Neuron (in vitro differentiated cells): ENCODE data around the gene TJP3.
A peak's percentile ranks its signal among the peaks of the same experiment; 100 is the strongest.
"Not testable (repeated sequence)": the region's sequence is repeated elsewhere in the genome, so short reads cannot be mapped to it uniquely, and the experiment has no call there.

Experiments
- H2AFZ ChIP-seq: one replicate; pipeline ENCODE4 v1.6.1; 2013; ENCODE audit warnings: low read depth, mild to moderate bottlenecking, inconsistent platforms, low read length, moderate library complexity
- H3K27me3 ChIP-seq: one replicate; pipeline ENCODE4 v1.6.1; 2013; ENCODE audit warnings: low read length; ENCODE audit not compliant: insufficient read depth
- H3K36me3 ChIP-seq: one replicate; pipeline ENCODE4 v1.6.1; 2013; ENCODE audit warnings: low read length; ENCODE audit not compliant: insufficient read depth
- H3K4me1 ChIP-seq: one replicate; pipeline ENCODE4 v1.6.1; 2013; ENCODE audit warnings: low read length; ENCODE audit not compliant: insufficient read depth
- H3K4me3 ChIP-seq: 2 replicates; pipeline ENCODE4 v1.5.1; 2013; ENCODE audit warnings: mild to moderate bottlenecking, low read length, moderate library complexity
- H3K9me3 ChIP-seq: one replicate; pipeline ENCODE4 v1.6.1; 2013; ENCODE audit warnings: low read length

Gene TJP3

GRCh38 chr19:3760871-3761361, 52.7 kb downstream of the TJP3 start:
- H3K27me3 ChIP-seq = no peaks in the 10 kb centered on the region
- peak overlapping the region; percentile 67 for H3K4me3 ChIP-seq
- peak overlapping the region; percentile 81 for H2AFZ ChIP-seq
- no peaks in the 10 kb centered on the region for H3K9me3 ChIP-seq
- H3K36me3 ChIP-seq = peaks cover 12% of the 10 kb centered on the region
- peaks cover 3% of the 10 kb centered on the region for H3K4me1 ChIP-seq

DNA sequence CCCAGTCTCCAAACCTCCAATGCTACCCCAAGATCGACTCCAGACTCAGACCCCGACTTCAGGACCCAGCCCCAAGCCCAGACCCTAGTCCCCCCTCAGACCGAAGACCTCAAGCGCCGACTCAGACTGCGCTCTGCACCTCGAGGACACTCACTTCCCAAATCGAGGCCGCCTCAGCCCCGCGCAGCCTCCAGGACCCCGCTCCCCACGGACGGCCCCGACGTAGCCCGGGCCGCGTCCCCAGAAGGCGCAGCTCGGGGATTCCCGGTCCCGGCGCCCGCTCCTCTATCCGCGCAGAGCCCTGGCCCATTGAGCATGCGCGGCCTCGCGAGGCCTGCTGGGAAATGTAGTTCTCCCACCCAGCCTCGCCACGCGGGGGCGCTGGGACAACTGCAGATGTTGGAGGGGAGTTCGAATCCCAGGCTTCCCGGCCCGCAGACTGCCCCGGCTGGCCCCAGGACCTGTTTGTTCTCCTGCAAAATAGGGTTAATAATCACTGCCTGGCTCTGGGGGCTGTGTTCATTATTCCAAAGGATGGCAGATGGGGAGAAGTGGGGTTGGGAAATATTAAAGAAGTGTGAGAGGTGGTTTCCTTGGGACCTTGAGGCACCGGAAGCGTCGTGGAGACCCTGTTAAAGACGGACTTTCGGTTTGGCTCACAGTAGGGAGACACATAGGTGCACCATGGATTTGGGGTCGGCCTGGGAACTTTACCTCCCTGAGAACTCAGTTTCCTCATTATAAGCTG, 53.4 kb downstream of the TJP3 start, which contains the start of gene APBA3:
Gene APBA3, minus strand, starts transcription at position 311 of the 748 bp plus-strand sequence. CDS start 1,428 bp downstream, outside the sequence.
- peaks cover 3% of the 10 kb centered on the region for H3K4me1 ChIP-seq
- H3K36me3 ChIP-seq = peaks cover 15% of the 10 kb centered on the region
- peak within 1 kb of the TSS; percentile 81 for H2AFZ ChIP-seq
- peak within 1 kb of the TSS; percentile 86 for H3K4me3 ChIP-seq
- H3K9me3 ChIP-seq = no peaks in the 10 kb centered on the region
- no peaks in the 10 kb centered on the region for H3K27me3 ChIP-seq

DNA sequence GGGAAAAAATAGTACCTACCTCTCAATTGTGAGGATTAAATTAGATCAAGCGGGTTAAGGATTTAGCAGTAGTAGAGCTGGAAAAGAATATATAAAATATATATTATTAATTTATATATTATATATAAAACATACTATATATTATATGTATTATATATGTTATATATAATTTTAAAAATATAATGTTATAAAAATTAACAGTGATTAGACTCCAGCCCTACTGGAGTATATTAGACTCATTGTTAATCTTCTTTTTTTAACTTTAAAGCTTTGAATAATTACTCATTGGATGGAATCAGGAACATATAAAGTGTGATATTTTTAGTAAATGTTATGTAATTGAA, 53.9 kb downstream of the TJP3 start:
- no peak overlapping the region for H2AFZ ChIP-seq
- H3K27me3 ChIP-seq = no peaks in the 10 kb centered on the region
- peak overlapping the region; percentile 86 for H3K4me3 ChIP-seq
- peaks cover 3% of the 10 kb centered on the region for H3K4me1 ChIP-seq
- H3K9me3 ChIP-seq = no peaks in the 10 kb centered on the region
- peaks cover 20% of the 10 kb centered on the region for H3K36me3 ChIP-seq

DNA sequence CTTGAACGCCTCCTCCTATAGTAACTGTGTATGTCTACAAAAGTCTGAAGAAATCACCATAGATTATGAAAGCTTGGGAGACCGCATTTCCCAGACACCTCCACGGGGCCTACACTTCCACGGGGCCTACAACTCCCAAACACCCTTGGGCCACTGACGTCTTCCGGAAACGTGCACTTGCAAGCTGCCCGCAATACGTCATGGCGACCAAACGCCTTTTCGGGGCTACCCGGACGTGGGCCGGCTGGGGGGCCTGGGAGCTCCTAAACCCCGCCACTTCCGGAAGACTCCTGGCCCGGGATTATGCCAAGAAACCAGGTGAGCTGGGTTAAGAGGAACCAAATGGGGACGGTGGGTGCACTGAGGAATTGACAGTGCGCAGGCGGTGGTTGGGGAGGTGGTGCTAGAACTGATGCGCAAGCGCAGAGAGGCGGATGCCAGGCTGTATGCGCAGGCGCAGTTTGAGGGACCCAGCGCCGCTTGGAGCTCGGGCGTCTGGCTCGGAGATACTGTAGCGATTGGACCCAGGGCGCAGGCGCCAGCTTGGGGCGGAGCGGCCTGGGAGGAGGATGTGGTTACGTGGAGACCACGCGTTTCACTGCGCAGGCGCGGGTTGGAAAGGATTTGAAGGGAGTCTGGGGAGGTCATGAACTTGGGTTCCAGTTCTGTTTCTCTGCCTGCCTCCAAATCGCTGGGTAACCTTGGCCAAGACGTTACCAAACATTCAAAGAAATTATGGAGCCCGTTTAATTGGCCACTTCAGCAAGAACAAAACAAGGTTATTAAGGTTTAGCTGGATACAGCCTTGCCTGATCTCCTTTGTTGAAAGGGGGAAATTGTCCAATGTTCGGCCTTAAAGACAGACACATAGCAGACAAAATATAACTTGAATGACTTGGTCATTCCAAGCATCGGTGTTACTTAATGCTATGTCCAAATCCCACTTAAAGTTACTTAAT, 54.6 kb downstream of the TJP3 start, which contains the start of gene MRPL54:
Gene MRPL54, plus strand, starts transcription at position 182 of the 959 bp plus-strand sequence. Its CDS starts 19 bp downstream, at position 201.
- Histone ChIP-seq H3K36me3 (peaks cover 25% of the 10 kb centered on the region), H3K4me1 (peaks cover 3% of the 10 kb centered on the region), H3K9me3 (no peaks in the 10 kb centered on the region)

GRCh38 chr19:3765121-3765520, 56.9 kb downstream of the TJP3 start:
- Histone ChIP-seq H3K36me3 (peaks cover 22% of the 10 kb centered on the region), H3K27me3 (no peaks in the 10 kb centered on the region), H2AFZ (no peak overlapping the region), H3K4me1 (peaks cover 3% of the 10 kb centered on the region), H3K4me3 (no peak overlapping the region), H3K9me3 (no peaks in the 10 kb centered on the region)

More for the DNA sequence above, 54.6 kb downstream of the TJP3 start, which contains the start of gene MRPL54:
- H2AFZ ChIP-seq = peak within 1 kb of the TSS; percentile 81
- no peaks in the 10 kb centered on the region for H3K27me3 ChIP-seq
- H3K4me3 ChIP-seq = peak within 1 kb of the TSS; percentile 86

DNA sequence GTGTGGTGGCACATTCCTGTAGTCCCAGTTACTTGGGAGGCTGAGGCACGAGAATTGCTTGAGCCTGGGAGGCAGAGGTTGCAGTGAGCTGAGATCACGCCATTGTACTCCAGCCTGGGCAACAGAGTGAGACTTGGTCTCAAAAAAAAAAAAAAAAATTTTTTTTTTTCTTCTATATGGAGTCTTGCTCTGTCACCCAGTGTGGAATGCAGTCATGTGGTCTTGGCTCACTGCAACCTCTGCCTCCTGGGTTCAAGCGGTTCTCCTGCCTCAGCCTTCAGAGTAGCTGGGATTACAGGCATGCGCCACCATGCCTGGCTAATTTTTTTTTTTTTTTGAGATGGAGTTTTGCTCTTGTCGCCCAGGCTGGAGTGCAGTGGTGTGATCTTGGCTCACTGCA, 57.6 kb downstream of the TJP3 start:
- H3K27me3 ChIP-seq, H2AFZ ChIP-seq, H3K9me3 ChIP-seq, H3K4me3 ChIP-seq, H3K4me1 ChIP-seq: not testable (repeated sequence)
- peaks cover 22% of the 10 kb centered on the region for H3K36me3 ChIP-seq

GRCh38 chr19:3766520-3766919, 58.3 kb downstream of the TJP3 start:
- no peaks in the 10 kb centered on the region for H3K9me3 ChIP-seq
- H2AFZ ChIP-seq = no peak overlapping the region
- H3K36me3 ChIP-seq = peaks cover 22% of the 10 kb centered on the region
- no peaks in the 10 kb centered on the region for H3K27me3 ChIP-seq
- no peak overlapping the region for H3K4me3 ChIP-seq
- no peaks in the 10 kb centered on the region for H3K4me1 ChIP-seq

DNA sequence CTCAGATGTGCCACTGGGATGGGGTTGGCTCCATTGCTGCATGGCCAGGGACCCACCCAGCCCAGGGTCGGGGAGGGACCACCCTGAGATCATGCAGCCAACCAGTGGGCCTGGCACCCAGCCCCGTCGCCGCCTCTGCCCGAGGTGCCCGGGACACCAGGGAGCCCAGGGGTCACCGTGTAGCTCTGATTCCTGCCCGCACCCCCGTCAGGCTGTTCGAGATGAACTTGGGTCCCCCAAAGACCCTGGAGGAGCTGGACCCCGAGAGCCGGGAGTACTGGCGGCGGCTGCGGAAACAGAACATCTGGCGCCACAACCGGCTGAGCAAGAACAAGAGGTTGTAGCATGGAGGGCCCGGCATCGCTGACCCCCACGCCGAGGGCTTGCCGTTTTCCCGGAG, 58.9 kb downstream of the TJP3 start:
- no peak overlapping the region for H3K4me3 ChIP-seq
- no peak overlapping the region for H2AFZ ChIP-seq
- peaks cover 22% of the 10 kb centered on the region for H3K36me3 ChIP-seq
- H3K27me3 ChIP-seq = no peaks in the 10 kb centered on the region
- no peaks in the 10 kb centered on the region for H3K4me1 ChIP-seq
- no peaks in the 10 kb centered on the region for H3K9me3 ChIP-seq

GRCh38 chr19:3768015-3768747, 60.0 kb downstream of the TJP3 start:
- Histone ChIP-seq H3K36me3 (peaks cover 22% of the 10 kb centered on the region), H3K4me3 (no peak overlapping the region), H3K27me3 (no peaks in the 10 kb centered on the region), H3K4me1 (no peaks in the 10 kb centered on the region), H2AFZ (no peak overlapping the region), H3K9me3 (no peaks in the 10 kb centered on the region)

- Histone ChIP-seq H3K36me3 (peaks cover 22% of the 10 kb centered on the region), H2AFZ (no peak overlapping the region), H3K9me3 (no peaks in the 10 kb centered on the region), H3K4me1 (no peaks in the 10 kb centered on the region), H3K27me3 (no peaks in the 10 kb centered on the region), H3K4me3 (no peak overlapping the region)
Observed at GRCh38 chr19:3768748-3769099, 60.5 kb downstream of the TJP3 start.

GRCh38 chr19:3769494-3769893, 61.3 kb downstream of the TJP3 start:
- Histone ChIP-seq H3K9me3 (no peaks in the 10 kb centered on the region), H2AFZ (no peak overlapping the region), H3K27me3 (no peaks in the 10 kb centered on the region), H3K4me1 (no peaks in the 10 kb centered on the region), H3K4me3 (no peak overlapping the region), H3K36me3 (peaks cover 22% of the 10 kb centered on the region)

GRCh38 chr19:3770136-3770999, 62.2 kb downstream of the TJP3 start:
- H3K36me3 ChIP-seq = peaks cover 17% of the 10 kb centered on the region
- H3K9me3 ChIP-seq = no peaks in the 10 kb centered on the region
- no peak overlapping the region for H3K4me3 ChIP-seq
- H2AFZ ChIP-seq = no peak overlapping the region
- peaks cover 2% of the 10 kb centered on the region for H3K27me3 ChIP-seq
- H3K4me1 ChIP-seq = no peaks in the 10 kb centered on the region
